ENCODE results near the gene LAMP1. TPM values are rescaled to one million over a fixed set of nuclear protein-coding genes. Genes with fewer than 3 reads are reported as not detected.

Gene LAMP1
- total RNA-seq, 1 experiment from 2014 or later, result 110 TPM

DNA sequence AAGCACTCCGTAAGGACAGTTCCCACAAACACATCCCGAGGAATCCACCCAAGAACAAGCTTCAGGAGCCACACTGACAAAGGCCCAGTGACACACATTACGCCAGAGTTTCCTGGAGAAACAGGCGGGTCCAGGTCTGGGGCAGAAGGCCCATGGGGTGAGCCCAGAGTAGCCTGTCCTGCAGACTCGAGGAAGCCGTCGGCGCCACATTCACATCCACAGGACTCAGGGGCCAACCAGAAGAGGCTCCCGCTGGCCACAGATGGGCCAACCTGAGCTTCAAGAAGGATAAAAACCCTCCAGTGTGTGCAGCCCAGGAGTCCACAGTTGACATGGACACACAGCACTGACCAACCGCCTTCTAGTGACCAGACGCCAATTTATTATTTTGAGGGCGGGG, 35.6 kb downstream of the LAMP1 start:
- BruUV-seq (replicated peaks), result no TSS peak
- Histone ChIP-seq H3K4me1 (ENCODE audit: insufficient read depth, low read length) (peaks cover 11% of the 10 kb centered on the region), H4K20me1 (ENCODE audit: low read length) (no peaks in the 10 kb centered on the region), H3K4me3 (ENCODE audit: low read length) (no peak overlapping the region), H3K9me3 (ENCODE audit: low read length) (no peaks in the 10 kb centered on the region), H3K36me3 (ENCODE audit: low read depth, low read length) (no peaks in the 10 kb centered on the region), H3F3A (ENCODE audit: low read length, unreplicated experiment) (no peaks in the 10 kb centered on the region), H3K27me3 (ENCODE audit: low read length) (no peaks in the 10 kb centered on the region), H3K4me2 (ENCODE audit: low read length) (no peak overlapping the region), H2AFZ (ENCODE audit: low read length) (no peak overlapping the region), H3K9me2 (replicated peaks; ENCODE audit: low read length) (no peaks in the 10 kb centered on the region), H3K9ac (ENCODE audit: low read length) (no peak overlapping the region), H3K79me2 (ENCODE audit: low read length) (no peaks in the 10 kb centered on the region), H3K27ac (ENCODE audit: low read length) (no peak overlapping the region)
- no peak for ATAC-seq
- TF ChIP-seq EZH2 (IDR thresholded peaks at IDR 0.05; ENCODE audit: low read length, unreplicated experiment), result no peak
- TF ChIP-seq EZH2phosphoT487 (IDR thresholded peaks at IDR 0.05; ENCODE audit: borderline replicate concordance, low read length), result no peak
- TF ChIP-seq, protein P1, sequence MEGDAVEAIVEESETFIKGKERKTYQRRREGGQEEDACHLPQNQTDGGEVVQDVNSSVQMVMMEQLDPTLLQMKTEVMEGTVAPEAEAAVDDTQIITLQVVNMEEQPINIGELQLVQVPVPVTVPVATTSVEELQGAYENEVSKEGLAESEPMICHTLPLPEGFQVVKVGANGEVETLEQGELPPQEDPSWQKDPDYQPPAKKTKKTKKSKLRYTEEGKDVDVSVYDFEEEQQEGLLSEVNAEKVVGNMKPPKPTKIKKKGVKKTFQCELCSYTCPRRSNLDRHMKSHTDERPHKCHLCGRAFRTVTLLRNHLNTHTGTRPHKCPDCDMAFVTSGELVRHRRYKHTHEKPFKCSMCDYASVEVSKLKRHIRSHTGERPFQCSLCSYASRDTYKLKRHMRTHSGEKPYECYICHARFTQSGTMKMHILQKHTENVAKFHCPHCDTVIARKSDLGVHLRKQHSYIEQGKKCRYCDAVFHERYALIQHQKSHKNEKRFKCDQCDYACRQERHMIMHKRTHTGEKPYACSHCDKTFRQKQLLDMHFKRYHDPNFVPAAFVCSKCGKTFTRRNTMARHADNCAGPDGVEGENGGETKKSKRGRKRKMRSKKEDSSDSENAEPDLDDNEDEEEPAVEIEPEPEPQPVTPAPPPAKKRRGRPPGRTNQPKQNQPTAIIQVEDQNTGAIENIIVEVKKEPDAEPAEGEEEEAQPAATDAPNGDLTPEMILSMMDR (conservative IDR thresholded peaks at IDR 0.05; ENCODE audit: low read depth, low read length), result no peak
- intact Hi-C loops (cut with micrococcal nuclease), result no loop called here
- ChIA-PET POLR2A (ENCODE audit: unreplicated experiment) (no interaction called here), CTCF (no interaction called here)
- no peak for DNase-seq

DNA sequence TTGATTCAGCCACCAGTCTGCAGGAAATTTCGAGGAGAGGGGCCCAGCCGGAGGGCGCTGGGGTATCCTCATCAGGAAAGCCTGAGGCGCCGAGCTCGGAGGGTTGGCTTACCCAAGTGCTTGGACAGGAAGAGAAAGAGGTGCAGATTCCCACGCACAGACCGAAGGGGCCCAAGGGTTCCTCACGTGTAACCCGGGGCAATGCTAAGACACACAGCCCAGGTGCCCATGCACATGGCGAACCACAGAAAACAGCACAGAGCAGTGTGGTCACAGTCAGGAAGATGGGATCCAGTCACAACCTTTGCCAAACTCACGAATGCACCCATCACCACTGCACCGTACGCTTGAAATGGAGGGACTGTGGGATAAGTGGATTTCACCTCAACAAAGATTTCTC, 36.0 kb downstream of the LAMP1 start:
- POLR2A ChIA-PET (ENCODE audit: unreplicated experiment), result no interaction called here
- Histone ChIP-seq H3K4me3 (ENCODE audit: low read length) (no peak overlapping the region), H3F3A (ENCODE audit: low read length, unreplicated experiment) (no peaks in the 10 kb centered on the region), H3K79me2 (ENCODE audit: low read length) (no peaks in the 10 kb centered on the region), H3K4me2 (ENCODE audit: low read length) (no peak overlapping the region), H3K4me1 (ENCODE audit: insufficient read depth, low read length) (peaks cover 11% of the 10 kb centered on the region), H3K9me2 (replicated peaks; ENCODE audit: low read length) (no peaks in the 10 kb centered on the region), H3K27me3 (ENCODE audit: low read length) (no peaks in the 10 kb centered on the region), H3K27ac (ENCODE audit: low read length) (no peak overlapping the region), H3K9me3 (ENCODE audit: low read length) (no peaks in the 10 kb centered on the region), H2AFZ (ENCODE audit: low read length) (no peak overlapping the region), H4K20me1 (ENCODE audit: low read length) (no peaks in the 10 kb centered on the region), H3K9ac (ENCODE audit: low read length) (no peak overlapping the region), H3K36me3 (ENCODE audit: low read depth, low read length) (no peaks in the 10 kb centered on the region)
- ATAC-seq (no peak), DNase-seq (no peak)
- TF ChIP-seq EZH2phosphoT487 (IDR thresholded peaks at IDR 0.05; ENCODE audit: borderline replicate concordance, low read length) (no peak), EZH2 (IDR thresholded peaks at IDR 0.05; ENCODE audit: low read length, unreplicated experiment) (no peak)
- TF ChIP-seq, protein P1 (conservative IDR thresholded peaks at IDR 0.05; ENCODE audit: low read depth, low read length), result no peak
- BruUV-seq (replicated peaks), result no TSS peak
- CTCF ChIA-PET, result no interaction called here
- intact Hi-C loops (cut with micrococcal nuclease), result no loop called here

DNA sequence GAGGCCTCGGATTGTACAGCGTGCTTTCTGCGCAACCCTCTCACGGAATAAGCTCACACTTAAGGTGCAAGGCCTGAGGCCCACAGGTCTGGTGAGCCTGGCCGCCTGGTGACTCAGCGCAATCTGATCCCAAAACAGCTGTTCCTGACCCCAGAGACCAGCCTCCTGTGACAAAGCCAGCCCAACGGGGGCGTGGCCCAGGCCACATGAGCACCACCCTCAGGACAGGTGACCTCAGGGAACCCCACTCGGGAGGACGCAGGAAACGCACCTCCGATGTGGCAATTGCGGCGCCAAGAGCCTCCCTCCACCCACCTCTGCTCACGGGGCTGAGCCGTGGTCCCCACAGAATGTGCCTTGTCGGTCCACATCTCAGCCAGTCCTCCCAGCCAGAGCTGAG, 40.5 kb downstream of the LAMP1 start:
- BruUV-seq (replicated peaks), result no TSS peak
- Histone ChIP-seq H3K4me1 (ENCODE audit: insufficient read depth, low read length) (no peaks in the 10 kb centered on the region), H3K27ac (ENCODE audit: low read length) (no peak overlapping the region), H3K79me2 (ENCODE audit: low read length) (no peaks in the 10 kb centered on the region), H2AFZ (ENCODE audit: low read length) (no peak overlapping the region), H3F3A (ENCODE audit: low read length, unreplicated experiment) (no peaks in the 10 kb centered on the region), H3K4me2 (ENCODE audit: low read length) (no peak overlapping the region), H3K36me3 (ENCODE audit: low read depth, low read length) (no peaks in the 10 kb centered on the region), H3K9me2 (replicated peaks; ENCODE audit: low read length) (no peaks in the 10 kb centered on the region), H4K20me1 (ENCODE audit: low read length) (no peaks in the 10 kb centered on the region), H3K27me3 (ENCODE audit: low read length) (no peaks in the 10 kb centered on the region), H3K9ac (ENCODE audit: low read length) (no peak overlapping the region), H3K4me3 (ENCODE audit: low read length) (no peak overlapping the region), H3K9me3 (ENCODE audit: low read length) (no peaks in the 10 kb centered on the region)
- ChIA-PET CTCF (no interaction called here), POLR2A (ENCODE audit: unreplicated experiment) (no interaction called here)
- intact Hi-C loops (cut with micrococcal nuclease), result no loop called here
- DNase-seq, result peak; percentile 6
- TF ChIP-seq, protein P1 (conservative IDR thresholded peaks at IDR 0.05; ENCODE audit: low read depth, low read length), result no peak
- TF ChIP-seq EZH2phosphoT487 (IDR thresholded peaks at IDR 0.05; ENCODE audit: borderline replicate concordance, low read length) (no peak), EZH2 (IDR thresholded peaks at IDR 0.05; ENCODE audit: low read length, unreplicated experiment) (no peak)
- ATAC-seq, result no peak

All from PC-3 (cell line).